ENCODE data around the gene FOXN1. TPM values are rescaled to one million over a fixed set of nuclear protein-coding genes. Genes with fewer than 3 reads are reported as not detected.

The FOXN1 gene, protein sequence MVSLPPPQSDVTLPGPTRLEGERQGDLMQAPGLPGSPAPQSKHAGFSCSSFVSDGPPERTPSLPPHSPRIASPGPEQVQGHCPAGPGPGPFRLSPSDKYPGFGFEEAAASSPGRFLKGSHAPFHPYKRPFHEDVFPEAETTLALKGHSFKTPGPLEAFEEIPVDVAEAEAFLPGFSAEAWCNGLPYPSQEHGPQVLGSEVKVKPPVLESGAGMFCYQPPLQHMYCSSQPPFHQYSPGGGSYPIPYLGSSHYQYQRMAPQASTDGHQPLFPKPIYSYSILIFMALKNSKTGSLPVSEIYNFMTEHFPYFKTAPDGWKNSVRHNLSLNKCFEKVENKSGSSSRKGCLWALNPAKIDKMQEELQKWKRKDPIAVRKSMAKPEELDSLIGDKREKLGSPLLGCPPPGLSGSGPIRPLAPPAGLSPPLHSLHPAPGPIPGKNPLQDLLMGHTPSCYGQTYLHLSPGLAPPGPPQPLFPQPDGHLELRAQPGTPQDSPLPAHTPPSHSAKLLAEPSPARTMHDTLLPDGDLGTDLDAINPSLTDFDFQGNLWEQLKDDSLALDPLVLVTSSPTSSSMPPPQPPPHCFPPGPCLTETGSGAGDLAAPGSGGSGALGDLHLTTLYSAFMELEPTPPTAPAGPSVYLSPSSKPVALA
- not detected in 2 replicates for total RNA-seq

DNA sequence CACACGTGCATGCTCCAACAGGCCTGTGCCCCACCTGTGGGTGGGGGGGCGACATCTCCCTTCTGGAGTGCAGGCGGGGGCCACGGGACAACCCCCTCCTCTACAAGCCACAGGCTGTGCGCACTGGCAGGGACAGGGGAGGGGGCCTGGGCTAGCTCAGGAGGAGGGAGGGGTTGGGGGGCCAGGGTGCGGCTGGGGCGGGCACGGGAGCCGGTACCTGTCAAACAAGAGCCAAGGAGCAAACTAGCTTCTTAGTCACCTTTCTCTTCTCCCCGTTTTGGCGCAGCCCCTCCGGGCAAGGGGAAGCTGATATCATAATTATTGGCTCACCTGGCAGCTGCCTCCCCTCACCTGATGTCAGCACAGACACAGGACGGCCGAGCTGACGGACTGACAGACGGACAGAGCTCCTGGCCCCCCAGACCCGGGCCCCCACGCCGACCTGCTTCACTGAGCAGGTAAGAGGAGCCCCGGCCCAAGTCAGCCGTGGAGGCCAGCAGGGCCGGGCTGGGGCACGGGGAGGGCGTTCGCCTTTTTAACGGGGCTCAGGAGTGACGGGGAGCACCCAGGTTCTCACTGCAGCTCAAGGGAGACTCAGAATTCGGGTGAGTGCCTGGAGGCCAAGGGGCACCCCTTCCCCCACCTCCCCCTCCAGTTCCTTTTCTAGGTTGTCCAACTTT is at the start of gene FOXN1:
Gene FOXN1 (plus strand): TSS at position 363 of the 680 bp plus-strand sequence. CDS start 17,622 bp downstream, outside the sequence.

DNA sequence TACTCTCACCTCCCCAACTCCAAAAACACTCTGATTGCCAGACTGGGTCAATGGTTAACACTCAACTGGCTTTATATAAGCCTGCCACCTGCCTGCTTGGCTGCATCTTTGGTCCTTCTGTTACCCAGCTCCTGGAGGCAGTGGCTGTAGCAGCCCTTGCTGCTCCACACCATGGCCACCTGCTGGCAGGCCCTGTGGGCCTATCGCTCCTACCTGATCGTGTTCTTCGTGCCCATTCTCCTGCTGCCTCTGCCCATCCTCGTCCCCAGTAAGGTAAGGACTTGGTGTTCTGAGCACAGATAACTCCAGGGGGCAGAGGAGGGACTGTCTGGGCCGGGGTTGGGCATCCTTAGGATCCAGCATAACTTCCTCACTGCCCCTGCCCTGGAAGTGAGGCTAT is 32.6 kb upstream of the FOXN1 start, which contains the start of gene SLC13A2:
Gene SLC13A2 (plus strand): TSS at position 103 of the 400 bp plus-strand sequence. CDS start 69 bp downstream, at position 172.

DNA sequence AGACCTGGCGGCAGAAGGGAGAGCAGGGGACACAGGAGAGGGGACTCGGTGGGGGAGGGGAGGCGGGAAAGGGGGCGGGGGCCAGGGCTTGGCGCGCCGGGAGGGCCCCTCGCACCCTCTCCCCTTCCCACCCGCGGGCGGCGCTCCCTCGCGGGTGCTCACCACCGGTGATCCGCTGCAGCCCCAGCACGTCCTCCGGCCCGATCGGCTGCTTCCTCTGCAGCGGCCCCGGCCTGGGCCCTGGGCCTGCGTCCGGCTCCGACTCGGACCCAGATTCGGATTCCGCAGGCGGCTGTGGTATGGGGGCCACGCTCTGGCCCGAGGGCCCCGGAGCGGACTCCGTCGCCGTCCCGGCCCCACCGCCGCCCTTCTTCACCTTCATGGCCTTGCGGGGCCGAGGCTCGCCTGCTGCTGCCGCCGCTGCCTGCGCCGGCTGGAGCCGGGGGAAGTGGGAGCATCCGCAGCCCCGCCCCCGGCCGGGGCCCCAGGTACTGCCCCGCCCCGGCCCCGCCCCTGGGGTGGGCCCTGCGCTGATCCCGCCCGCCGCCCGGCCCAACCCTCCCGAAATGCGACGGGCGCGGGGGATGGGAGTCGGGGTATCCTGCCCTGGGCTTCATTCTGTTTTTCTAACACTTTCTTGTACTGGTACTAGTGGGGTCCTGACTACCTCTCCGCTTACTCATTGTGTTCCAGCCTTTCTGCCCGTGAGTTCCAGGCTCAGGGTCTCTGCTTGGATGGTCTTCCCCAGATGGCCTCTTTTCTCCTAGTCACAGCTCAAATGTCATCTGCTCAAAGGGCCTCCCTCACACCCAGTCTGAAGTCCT is 46.2 kb downstream of the FOXN1 start, which contains the start of gene UNC119:
Gene UNC119 (minus strand): TSS at position 449 of the 824 bp plus-strand sequence. CDS start 67 bp downstream, at position 382.

DNA sequence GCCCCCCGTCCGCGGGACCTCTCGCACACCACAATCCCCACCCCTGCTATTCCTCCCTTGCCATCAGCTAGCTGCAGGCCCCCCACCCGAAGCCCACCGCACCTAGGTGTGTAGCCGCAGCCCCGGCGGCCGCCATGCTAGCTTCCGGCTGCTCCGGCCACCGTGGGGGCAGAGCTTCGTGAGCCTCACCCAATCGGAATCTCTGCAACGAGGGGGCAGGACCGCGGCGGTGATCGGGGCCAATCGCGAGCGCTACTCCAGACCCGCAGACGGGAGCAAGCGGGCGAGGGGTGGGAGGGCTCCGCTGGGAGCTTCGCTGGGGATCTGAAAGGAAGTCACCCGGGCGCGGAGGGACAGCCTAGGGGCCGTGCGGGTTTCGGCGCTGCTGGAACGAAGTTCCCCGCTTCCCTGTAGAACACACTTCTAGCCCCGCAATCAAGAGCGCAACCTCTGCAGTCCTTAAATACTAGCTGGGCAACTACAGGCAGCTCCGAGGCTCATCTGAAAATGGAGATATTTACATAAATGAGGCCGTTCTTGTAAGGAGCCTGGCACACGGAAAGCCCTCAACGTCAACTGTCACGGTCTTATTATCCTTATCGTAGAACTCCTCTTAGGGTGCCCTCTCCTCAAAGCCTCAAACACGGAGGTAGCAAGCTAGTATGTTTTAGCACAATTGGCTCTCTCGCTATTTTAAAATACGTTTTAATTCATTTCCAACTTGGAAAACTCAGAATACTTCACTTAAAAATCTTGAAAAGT is 65.4 kb downstream of the FOXN1 start, which contains the start of gene PIGS:
Gene PIGS (minus strand): TSS at position 164 of the 762 bp plus-strand sequence. CDS start 28 bp downstream, at position 136.

DNA sequence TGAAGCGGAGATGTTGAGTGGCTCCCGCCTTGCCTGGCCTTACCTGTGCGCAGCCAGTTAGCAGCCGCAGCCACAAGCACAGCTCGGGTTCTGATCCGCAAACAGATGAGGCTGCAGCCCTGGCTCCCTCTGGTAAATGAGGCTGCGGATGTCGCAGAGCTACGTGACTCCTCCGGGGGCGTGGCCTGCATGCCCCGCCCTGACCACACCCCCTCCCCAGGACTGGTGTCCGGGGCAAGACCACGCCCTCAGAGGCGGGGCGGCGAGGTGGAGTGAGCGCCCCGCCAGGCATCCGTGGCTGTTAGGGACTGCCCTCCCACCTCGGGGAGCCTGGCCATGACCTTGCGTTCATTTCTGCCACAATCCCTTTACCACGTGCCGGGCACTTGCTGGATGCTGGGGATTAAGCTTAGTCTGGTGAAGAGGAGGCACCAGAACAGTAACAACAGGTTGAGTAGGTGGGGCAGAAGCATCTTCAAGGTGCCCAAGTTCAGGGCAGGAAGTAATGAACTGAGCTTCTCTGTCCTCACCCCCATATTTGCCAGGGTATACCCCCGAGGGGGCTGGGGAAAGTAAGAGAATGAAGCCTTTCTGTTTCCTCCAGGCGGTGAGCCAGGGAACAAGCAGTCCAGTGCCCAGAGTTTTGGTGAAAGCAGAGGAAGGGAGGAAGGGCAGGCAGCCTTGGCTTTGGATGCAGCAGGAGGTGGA is 70.8 kb downstream of the FOXN1 start, which contains the start of gene ALDOC:
Gene ALDOC (minus strand): TSS at position 138 of the 708 bp plus-strand sequence. CDS start 1,363 bp downstream, outside the sequence.

Other genes starting within 250 kb of the FOXN1 start
- gene TMEM97, start 187.1 kb upstream of the FOXN1 start, total RNA-seq = 8.0 and 22.3 TPM in 2 replicates
- gene IFT20, start 170.9 kb upstream of the FOXN1 start, total RNA-seq = 54.5 and 101 TPM in 2 replicates
- gene TNFAIP1, start 170.6 kb upstream of the FOXN1 start, total RNA-seq = 25.2 and 52.2 TPM in 2 replicates
- gene POLDIP2, start 148.8 kb upstream of the FOXN1 start, total RNA-seq = 61.2 and 74.0 TPM in 2 replicates
- gene SEBOX, start 141.1 kb upstream of the FOXN1 start, total RNA-seq = not detected in 2 replicates
- gene VTN, start 136.0 kb upstream of the FOXN1 start, total RNA-seq = 3.4 and 51.4 TPM in 2 replicates
- 16.6 and 21.8 TPM in 2 replicates for gene SARM1, start 134.7 kb upstream of the FOXN1 start, total RNA-seq
- gene SLC46A1, start 100.1 kb upstream of the FOXN1 start, total RNA-seq = 10.1 and 12.1 TPM in 2 replicates
- gene SLC13A2, start 32.7 kb upstream of the FOXN1 start, total RNA-seq = not detected in 2 replicates
- gene UNC119, start 46.3 kb downstream of the FOXN1 start, total RNA-seq = 26.7 and 31.0 TPM in 2 replicates
- 107 and 165 TPM in 2 replicates for gene PIGS, start 65.2 kb downstream of the FOXN1 start, total RNA-seq
- 139 and 187 TPM in 2 replicates for gene ALDOC, start 70.5 kb downstream of the FOXN1 start, total RNA-seq
- gene SPAG5, start 92.7 kb downstream of the FOXN1 start, total RNA-seq = 5.6 and 25.5 TPM in 2 replicates
- 7.7 and 13.2 TPM in 2 replicates for gene RSKR, start 107.8 kb downstream of the FOXN1 start, total RNA-seq
- gene BLTP2, start 138.8 kb downstream of the FOXN1 start, total RNA-seq = 156 and 198 TPM in 2 replicates
- gene SDF2, start 155.6 kb downstream of the FOXN1 start, total RNA-seq = 42.4 and 79.6 TPM in 2 replicates
- 50.8 and 79.7 TPM in 2 replicates for gene SUPT6H, start 155.9 kb downstream of the FOXN1 start, total RNA-seq
- gene PROCA1, start 205.5 kb downstream of the FOXN1 start, total RNA-seq = 1.2 and 1.4 TPM in 2 replicates
- gene RAB34, start 211.5 kb downstream of the FOXN1 start, total RNA-seq = 133 and 148 TPM in 2 replicates
- 588 and 599 TPM in 2 replicates for gene RPL23A, start 213.6 kb downstream of the FOXN1 start, total RNA-seq
- 5.3 and 5.9 TPM in 2 replicates for gene TLCD1, start 219.9 kb downstream of the FOXN1 start, total RNA-seq
- 1.5 and 2.7 TPM in 2 replicates for gene NEK8, start 222.4 kb downstream of the FOXN1 start, total RNA-seq
- 33.3 and 33.5 TPM in 2 replicates for gene TRAF4, start 237.7 kb downstream of the FOXN1 start, total RNA-seq

All from smooth muscle cell of the umbilical artery (primary cell).